B cell (primary cell): ENCODE results near the gene TENM4. TPM values are rescaled to one million over a fixed set of nuclear protein-coding genes. Genes with fewer than 3 reads are reported as not detected.

Experiments
- ATAC-seq: fragments of 200-7000 bp; cut with Tn5 transposase; one replicate; pipeline ENCODE4 v1.10.0; 2021; ENCODE audit warnings: low read depth, mild to moderate bottlenecking, moderate number of reproducible peaks, moderate library complexity
- CTCF ChIA-PET: fragments of 350-600 bp; sonication (Branson Sonifier 250); formaldehyde crosslinking; loops from one replicate; lab custom pipeline; 2021; ENCODE audit warnings: antibody characterized with exemption, inconsistent platforms; lab: Charles Lee
- POLR2A ChIA-PET: fragments of 350-600 bp; sonication (Branson Sonifier 250); formaldehyde crosslinking; loops from one replicate; lab custom pipeline; 2021; ENCODE audit warnings: antibody characterized with exemption; lab: Charles Lee
- DNase-seq: peaks from one replicate; pipeline ENCODE4 v3.0.0; 2013
- H2AFZ ChIP-seq: 2 replicates; pipeline ENCODE4 v1.6.1; 2012; ENCODE audit warnings: mild to moderate bottlenecking, low read depth, low read length; ENCODE audit not compliant: insufficient read depth, poor library complexity, severe bottlenecking
- H3K27ac ChIP-seq, 2 donors: 1 replicate in 1 of 2; 2 replicates in 1 of 2; pipeline ENCODE4 v1.5.1; 2012 to 2013; ENCODE audit warnings: low read length in 2 of 2, mild to moderate bottlenecking in 2 of 2, moderate library complexity in 1 of 2
- H3K27me3 ChIP-seq, 4 experiments: fragments of 200-600 bp in 1 of 4; sonication (generic) in 1 of 4; replicated peaks in 1 of 4; 1 replicate in 2 of 4; 2 replicates in 2 of 4; pipeline versions ENCODE4 v1.6.1 to v1.7.0; 2013 to 2016; ENCODE audit warnings: low read length in 3 of 4, mild to moderate bottlenecking in 2 of 4, mixed read lengths in 1 of 4, moderate library complexity in 1 of 4; ENCODE audit not compliant: insufficient read depth in 4 of 4, control insufficient read depth in 3 of 4; ENCODE audit errors: control extremely low read depth in 1 of 4
- H3K36me3 ChIP-seq, 2 experiments: replicated peaks in 1 of 2; 1 replicate in 1 of 2; 2 replicates in 1 of 2; pipeline versions ENCODE4 v1.6.1 to v1.7.1; 2013; ENCODE audit warnings: low read length in 1 of 2; ENCODE audit not compliant: insufficient read depth in 2 of 2, control insufficient read depth in 1 of 2; ENCODE audit errors: control extremely low read depth in 1 of 2, extremely low read depth in 1 of 2
- H3K4me1 ChIP-seq, 2 donors: fragments of 200-600 bp in 1 of 2; sonication (generic) in 1 of 2; 1 replicate in 1 of 2; 2 replicates in 1 of 2; pipeline versions ENCODE4 v1.5.1 to v1.6.1; 2013 to 2017; ENCODE audit warnings: low read length in 2 of 2; ENCODE audit not compliant: control insufficient read depth in 2 of 2, insufficient read depth in 2 of 2
- H3K4me2 ChIP-seq: replicated peaks from 2 replicates; pipeline ENCODE3; 2012; ENCODE audit warnings: mild to moderate bottlenecking, low read depth, low read length; ENCODE audit not compliant: poor library complexity, severe bottlenecking
- H3K4me3 ChIP-seq, 5 experiments: fragments of 200-600 bp in 1 of 5; sonication (generic) in 1 of 5; 1 replicate in 3 of 5; 2 replicates in 2 of 5; pipeline versions ENCODE4 v1.5.1 to v1.7.0; 2011 to 2016; ENCODE audit warnings: low read length in 4 of 5, mild to moderate bottlenecking in 4 of 5, low read depth in 2 of 5, control low read depth in 1 of 5, moderate library complexity in 1 of 5; ENCODE audit not compliant: insufficient read depth in 1 of 5; ENCODE audit errors: control extremely low read depth in 1 of 5, extremely low read depth in 1 of 5
- H3K79me2 ChIP-seq: fragments of 200-600 bp; sonication (generic); one replicate; pipeline ENCODE4 v1.6.0; 2016; ENCODE audit warnings: low read length; ENCODE audit not compliant: control insufficient read depth, insufficient read depth
- H3K9ac ChIP-seq: fragments of 200-600 bp; sonication (generic); 2 replicates; pipeline ENCODE4 v1.6.1; 2017; ENCODE audit warnings: mild to moderate bottlenecking, low read length, moderate library complexity
- H3K9me3 ChIP-seq, 3 donors: one replicate each; pipeline versions ENCODE4 v1.6.1 to v1.7.1; 2013; ENCODE audit warnings: low read length in 2 of 3; ENCODE audit not compliant: control insufficient read depth in 2 of 3, insufficient read depth in 1 of 3; ENCODE audit errors: control extremely low read depth in 1 of 3
- H4K20me1 ChIP-seq: 2 replicates; pipeline ENCODE4 v1.6.0; 2012; ENCODE audit warnings: mild to moderate bottlenecking, low read length; ENCODE audit not compliant: insufficient read depth, control insufficient read depth, poor library complexity, severe bottlenecking
- H3K27ac Mint-ChIP-seq: one replicate; pipeline ENCODE4 v1.8.0; 2021; ENCODE audit warnings: mixed read lengths
- H3K27me3 Mint-ChIP-seq: one replicate; pipeline ENCODE4 v1.8.0; 2021; ENCODE audit warnings: mixed read lengths
- H3K4me1 Mint-ChIP-seq: one replicate; pipeline ENCODE4 v1.8.0; 2021; ENCODE audit warnings: mixed read lengths
- H3K4me3 Mint-ChIP-seq: one replicate; pipeline ENCODE4 v1.8.0; 2021; ENCODE audit warnings: mixed read lengths
- H3K9me3 Mint-ChIP-seq: one replicate; pipeline ENCODE4 v1.8.0; 2022; ENCODE audit warnings: mixed read lengths; ENCODE audit not compliant: insufficient read depth
- EZH2 ChIP-seq: IDR thresholded peaks from 2 replicates; pipeline ENCODE4 v1.6.1; 2012; ENCODE audit warnings: borderline replicate concordance, low read depth, mild to moderate bottlenecking, moderate library complexity, low read length; ENCODE audit not compliant: insufficient read depth, poor library complexity, severe bottlenecking
- WGBS: methylation state at CpG from one replicate; pipeline ENCODE4 v1.1.5; 2013; ENCODE audit warnings: missing lambda C conversion rate; ENCODE audit not compliant: insufficient coverage; 5-methylcytosine and 5-hydroxymethylcytosine counted together
- intact Hi-C: fragments of 100-400 bp; cut with micrococcal nuclease; formaldehyde crosslinking; loops from one replicate; pipeline ENCODE4 v1.10.0; 2022
- polyA plus RNA-seq: library from polyadenylated mRNA; depleted of rRNA; stranded (reverse); fragments of >200 nt; gene quantifications from 2 replicates; pipeline ENCODE4 v1.2.3, GENCODE V29; 2012
- total RNA-seq, 2 donors: library from RNA; stranded (reverse); fragments of 120-200 nt in 1 of 2; gene quantifications; 1 replicate in 1 of 2; 2 replicates in 1 of 2; pipeline versions ENCODE4 v1.2.3 to v1.2.4, GENCODE V29; 2013 to 2022
- TF ChIP-seq, protein P1 (sequence below): fragments of 200-600 bp; IDR thresholded peaks from one replicate; pipeline ENCODE4 v1.8.0; 2022; ENCODE audit warnings: antibody characterized with exemption, mild to moderate bottlenecking

Gene TENM4
- total and polyA plus RNA-seq, 2 donors (not counting 1 experiment from before 2014, with no cell fraction given): 0.09 to 5.7 TPM

DNA sequence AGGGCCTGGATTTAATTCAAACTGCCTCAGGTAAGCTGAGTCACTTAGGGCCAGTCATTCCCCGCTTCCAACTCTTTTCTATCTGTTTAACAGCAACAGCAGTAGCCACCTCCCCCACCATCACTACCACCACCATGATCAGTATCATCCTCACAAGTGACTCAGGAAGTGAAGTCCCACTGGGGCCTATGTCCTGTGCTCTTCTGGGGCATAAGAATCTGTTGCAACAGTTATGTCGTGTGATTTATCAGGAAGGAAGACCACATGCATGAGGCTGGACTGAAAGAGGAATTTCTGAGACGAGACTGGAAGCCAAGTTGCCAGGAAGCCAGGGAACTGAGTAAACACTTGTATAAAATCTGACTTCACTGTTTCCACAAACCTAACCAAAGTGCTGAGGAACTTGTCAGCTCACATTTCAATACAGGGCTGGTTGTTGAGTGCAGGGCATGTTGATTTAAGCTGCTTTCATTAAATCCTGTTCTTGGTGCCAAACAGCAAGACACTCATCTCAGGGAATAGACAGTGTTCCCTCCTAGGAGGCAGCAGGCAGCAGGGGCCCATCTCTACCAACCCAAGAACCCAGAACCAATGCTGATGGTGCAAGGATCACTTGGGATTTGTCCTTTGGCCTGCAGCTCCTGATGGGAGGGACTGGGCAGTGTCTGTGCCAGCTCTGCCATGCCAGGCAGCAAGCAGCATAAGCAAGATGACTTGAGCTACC lies 639.5 kb downstream of the TENM4 start:
- H3K4me1 Mint-ChIP-seq: no peaks in the 10 kb centered on the region
- Histone ChIP-seq H3K27ac (no peak overlapping the region), H3K79me2 (no peaks in the 10 kb centered on the region), H3K27me3 (no peaks in the 10 kb centered on the region), H3K9ac (no peak overlapping the region), H3K36me3 (no peaks in the 10 kb centered on the region), H2AFZ (no peak overlapping the region), H3K4me1 (no peaks in the 10 kb centered on the region), H4K20me1 (no peaks in the 10 kb centered on the region), H3K4me3 (no peak overlapping the region), H3K4me2 (no peak overlapping the region), H3K9me3 (no peaks in the 10 kb centered on the region)
- ATAC-seq: no peak
- ChIA-PET CTCF (interaction anchor here (1.1 kb wide), 1 partner anchor 10 kb away, joined by 3 read pairs; no protein-coding TSS in a partner anchor), POLR2A (no interaction called here)
- H3K4me3 Mint-ChIP-seq: no peak overlapping the region
- H3K27me3 Mint-ChIP-seq: no peaks in the 10 kb centered on the region
- H3K9me3 Mint-ChIP-seq: no peaks in the 10 kb centered on the region
- intact Hi-C loops: no loop called here
- no peak overlapping the region for H3K27ac Mint-ChIP-seq
- WGBS: 0% methylated on average over 1 of the region's 3 CpGs
- TF ChIP-seq EZH2: no peak
- TF ChIP-seq, protein P1, sequence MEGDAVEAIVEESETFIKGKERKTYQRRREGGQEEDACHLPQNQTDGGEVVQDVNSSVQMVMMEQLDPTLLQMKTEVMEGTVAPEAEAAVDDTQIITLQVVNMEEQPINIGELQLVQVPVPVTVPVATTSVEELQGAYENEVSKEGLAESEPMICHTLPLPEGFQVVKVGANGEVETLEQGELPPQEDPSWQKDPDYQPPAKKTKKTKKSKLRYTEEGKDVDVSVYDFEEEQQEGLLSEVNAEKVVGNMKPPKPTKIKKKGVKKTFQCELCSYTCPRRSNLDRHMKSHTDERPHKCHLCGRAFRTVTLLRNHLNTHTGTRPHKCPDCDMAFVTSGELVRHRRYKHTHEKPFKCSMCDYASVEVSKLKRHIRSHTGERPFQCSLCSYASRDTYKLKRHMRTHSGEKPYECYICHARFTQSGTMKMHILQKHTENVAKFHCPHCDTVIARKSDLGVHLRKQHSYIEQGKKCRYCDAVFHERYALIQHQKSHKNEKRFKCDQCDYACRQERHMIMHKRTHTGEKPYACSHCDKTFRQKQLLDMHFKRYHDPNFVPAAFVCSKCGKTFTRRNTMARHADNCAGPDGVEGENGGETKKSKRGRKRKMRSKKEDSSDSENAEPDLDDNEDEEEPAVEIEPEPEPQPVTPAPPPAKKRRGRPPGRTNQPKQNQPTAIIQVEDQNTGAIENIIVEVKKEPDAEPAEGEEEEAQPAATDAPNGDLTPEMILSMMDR: no peak
- DNase-seq: no peak

DNA sequence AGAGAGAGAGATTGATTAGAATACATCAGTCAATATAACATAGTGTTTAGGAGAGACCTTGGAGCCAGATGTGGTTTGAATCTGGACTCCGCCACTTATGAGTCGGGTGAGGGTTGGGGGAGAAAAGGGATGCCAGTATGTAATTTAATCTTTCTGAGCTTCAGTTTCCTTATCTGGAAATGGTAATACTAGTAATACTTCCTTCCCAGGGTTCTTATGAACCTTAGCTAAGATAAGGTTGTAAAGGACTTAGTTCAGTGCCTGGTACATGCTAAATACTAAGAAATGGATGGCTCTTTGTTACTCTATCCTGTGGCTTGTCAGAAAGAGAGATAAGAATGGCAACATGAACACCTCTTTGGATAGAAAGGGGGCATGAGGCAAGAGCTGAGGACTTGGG lies 640.1 kb downstream of the TENM4 start:
- Mint-ChIP-seq H3K27ac (no peak overlapping the region), H3K27me3 (no peaks in the 10 kb centered on the region), H3K4me1 (no peaks in the 10 kb centered on the region), H3K4me3 (no peak overlapping the region), H3K9me3 (no peaks in the 10 kb centered on the region)
- no peak overlapping the region for H2AFZ ChIP-seq
- no peaks in the 10 kb centered on the region for H3K79me2 ChIP-seq
- DNase-seq: no peak
- H3K27me3 ChIP-seq: no peaks in the 10 kb centered on the region
- H3K9ac ChIP-seq: no peak overlapping the region
- no peak overlapping the region for H3K27ac ChIP-seq
- ATAC-seq: no peak
- intact Hi-C loops: no loop called here
- WGBS: no CpG with 5 or more reads among the region's 2 CpGs
- no peaks in the 10 kb centered on the region for H4K20me1 ChIP-seq
- H3K4me2 ChIP-seq: no peak overlapping the region
- ChIA-PET POLR2A (no interaction called here), CTCF (interaction anchor here (1.1 kb wide), 1 partner anchor 10 kb away, joined by 3 read pairs; no protein-coding TSS in a partner anchor)
- no peaks in the 10 kb centered on the region for H3K4me1 ChIP-seq
- TF ChIP-seq, protein P1: no peak
- no peak for TF ChIP-seq EZH2
- H3K4me3 ChIP-seq: no peak overlapping the region
- H3K9me3 ChIP-seq: no peaks in the 10 kb centered on the region
- H3K36me3 ChIP-seq: no peaks in the 10 kb centered on the region
